Hematopoietic multipotent progenitor cell treated with erythropoietin and hydrocortisone succinate and interleukin-3 and kit ligand, for 8 days (in vitro differentiated cells): ENCODE measurements around the gene A3GALT2.
A peak's percentile ranks its signal among the peaks of the same experiment; 100 is the strongest.

Source experiments
- DNase-seq: peaks from one replicate; pipeline ENCODE4 v3.0.0-alpha.2; 2015

The A3GALT2 gene

GRCh38 chr1:33288976-33289857, 31.7 kb downstream of the A3GALT2 start:
- DNase-seq, result no peak

- DNase-seq, result no peak
Observed at GRCh38 chr1:33287317-33287716, 33.6 kb downstream of the A3GALT2 start.

- DNase-seq, result no peak
Observed at GRCh38 chr1:33286451-33287185, 34.3 kb downstream of the A3GALT2 start.

- DNase-seq, result no peak
Observed at GRCh38 chr1:33284049-33284448, 36.8 kb downstream of the A3GALT2 start.

- DNase-seq, result no peak
Observed at GRCh38 chr1:33282791-33283190, 38.1 kb downstream of the A3GALT2 start.

- no peak for DNase-seq
Observed at GRCh38 chr1:33281554-33282303, 39.2 kb downstream of the A3GALT2 start.

- DNase-seq, result no peak
Observed at GRCh38 chr1:33280091-33280661, 40.7 kb downstream of the A3GALT2 start.

- no peak for DNase-seq
Observed at GRCh38 chr1:33277488-33278084, 43.3 kb downstream of the A3GALT2 start.

- no peak for DNase-seq
Observed at GRCh38 chr1:33276573-33277298, 44.2 kb downstream of the A3GALT2 start.

- DNase-seq, result no peak
Observed at GRCh38 chr1:33275706-33276572, 45.0 kb downstream of the A3GALT2 start.

GRCh38 chr1:33275195-33275594, 45.7 kb downstream of the A3GALT2 start:
- peak; percentile 32 for DNase-seq

- DNase-seq, result no peak
Observed at GRCh38 chr1:33274446-33274845, 46.5 kb downstream of the A3GALT2 start.

- DNase-seq, result no peak
Observed at GRCh38 chr1:33273961-33274371, 46.9 kb downstream of the A3GALT2 start.

- no peak for DNase-seq
Observed at GRCh38 chr1:33273406-33273805, 47.5 kb downstream of the A3GALT2 start.

GRCh38 chr1:33272930-33273329, 48.0 kb downstream of the A3GALT2 start:
- no peak for DNase-seq

GRCh38 chr1:33272509-33272908, 48.4 kb downstream of the A3GALT2 start:
- no peak for DNase-seq

GRCh38 chr1:33271666-33272505, 49.0 kb downstream of the A3GALT2 start:
- no peak for DNase-seq

GRCh38 chr1:33270808-33271465, 50.0 kb downstream of the A3GALT2 start:
- no peak for DNase-seq

GRCh38 chr1:33270379-33270778, 50.5 kb downstream of the A3GALT2 start:
- DNase-seq, result no peak
